Right lung (tissue), 5 donors: ENCODE data around the gene DCPS. TPM values are rescaled to one million over a fixed set of nuclear protein-coding genes. Genes with fewer than 3 reads are reported as not detected.
A peak's percentile ranks its signal among the peaks of the same experiment; 100 is the strongest.
"Not testable (repeated sequence)": the region's sequence is repeated elsewhere in the genome, so short reads cannot be mapped to it uniquely, and the experiment has no call there.

ENCODE experiments used
- DNase-seq, 2 donors: peaks; one replicate each; pipeline ENCODE4 v3.0.0-alpha.2; 2013
- polyA plus RNA-seq, 5 donors: library from polyadenylated mRNA; unstranded; fragments of 120-200 nt; gene quantifications; one replicate each; pipeline versions ENCODE4 v1.2.1 to v1.2.3, GENCODE V29; 2013; ENCODE audit warnings: inconsistent platforms in 1 of 5, low replicate concordance in 1 of 5; ENCODE audit not compliant: insufficient read length in 5 of 5, insufficient read depth in 1 of 5

The DCPS gene
- polyA plus RNA-seq, 5 donors = 19.5 to 24.9 (median 21.4) TPM

GRCh38 chr11:126282736-126283591, 20.9 kb upstream of the DCPS start, which contains the start of gene TIRAP:
TIRAP (plus strand) TSS chr11:126283093; CDS start chr11:126290895, 7,802 bp downstream.
- DNase-seq = peak; percentile 54 to 66

DNA sequence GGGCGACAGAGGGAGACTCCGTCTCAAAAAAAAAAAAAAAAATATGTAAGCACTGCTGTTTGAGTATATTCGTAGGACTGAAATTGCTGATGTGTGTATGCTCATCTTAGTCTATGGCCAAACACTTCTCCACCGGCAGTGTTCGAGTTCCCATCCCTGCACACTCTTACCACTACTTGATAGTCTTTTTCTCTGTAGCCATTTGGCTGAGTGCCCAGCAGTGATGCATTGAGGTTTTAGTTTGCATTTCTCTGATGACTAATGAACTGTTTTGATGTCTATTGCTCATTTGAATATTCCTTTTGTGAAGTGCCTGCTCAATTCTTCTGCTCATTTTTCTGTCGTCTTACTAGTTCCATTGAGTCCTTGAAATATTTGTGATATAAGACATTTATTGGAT, 19.0 kb upstream of the DCPS start:
- DNase-seq = no peak

DNA sequence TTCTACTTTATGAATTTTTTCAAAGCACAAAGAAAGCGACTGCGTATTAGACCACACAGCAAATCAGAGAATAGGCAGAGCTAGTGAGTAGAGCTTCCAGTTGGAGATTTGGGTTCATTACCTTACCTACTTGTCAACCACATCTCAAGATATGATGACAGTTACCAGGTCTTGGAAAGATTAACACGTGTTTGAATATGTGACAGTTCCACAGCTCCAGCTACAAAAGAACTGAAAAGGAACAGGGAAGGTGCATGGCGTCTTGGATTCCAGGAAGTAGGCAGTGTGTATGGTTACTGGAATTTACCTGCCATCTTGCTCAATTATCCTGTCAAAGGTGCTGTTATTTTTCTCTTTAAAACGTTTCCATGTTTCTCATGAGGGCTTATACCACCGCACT, 15.6 kb upstream of the DCPS start:
- no peak for DNase-seq

- DNase-seq = no peak
These were observed 13.0 kb upstream of the DCPS start for GRCh38 chr11:126290887-126291286.

DNA sequence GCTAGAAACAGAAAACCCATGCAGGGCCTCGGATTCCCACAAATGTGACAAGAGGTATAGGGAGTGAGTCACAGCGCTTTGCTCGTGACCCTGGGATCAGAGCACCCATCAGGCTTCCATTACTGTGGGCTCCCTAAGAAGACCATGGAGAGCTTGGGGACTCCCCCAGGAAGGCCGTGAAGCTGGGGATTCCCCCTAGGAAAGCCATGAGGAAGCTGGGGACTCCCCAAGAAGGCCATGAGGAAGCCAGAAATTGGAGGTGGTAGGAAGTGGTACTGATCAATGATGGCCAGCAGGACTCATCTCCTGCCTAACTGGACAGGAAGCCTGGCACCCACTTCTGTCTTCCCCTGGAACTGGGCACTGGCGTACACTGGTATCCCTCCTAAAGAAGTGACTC, 10.1 kb upstream of the DCPS start:
- no peak for DNase-seq

DNA sequence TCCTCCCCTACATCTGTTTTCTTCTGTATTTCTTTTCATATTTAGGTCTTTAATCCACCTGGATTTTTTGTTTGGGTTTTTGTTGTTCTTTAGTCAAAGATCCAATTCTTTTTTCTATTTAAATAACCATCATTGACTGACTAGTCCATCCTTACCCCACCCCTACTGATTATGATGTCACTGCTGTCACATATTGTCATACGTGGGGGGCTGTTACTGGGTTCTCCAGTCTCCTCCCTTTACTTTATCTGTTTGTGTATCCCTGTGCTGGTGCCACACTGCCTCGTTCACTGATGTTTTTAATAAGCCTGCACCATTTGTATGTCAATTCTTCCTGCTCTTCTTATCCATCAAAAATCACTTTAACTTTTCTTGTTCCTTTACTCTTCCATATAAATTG, 6.9 kb upstream of the DCPS start:
- DNase-seq = no peak

DNA sequence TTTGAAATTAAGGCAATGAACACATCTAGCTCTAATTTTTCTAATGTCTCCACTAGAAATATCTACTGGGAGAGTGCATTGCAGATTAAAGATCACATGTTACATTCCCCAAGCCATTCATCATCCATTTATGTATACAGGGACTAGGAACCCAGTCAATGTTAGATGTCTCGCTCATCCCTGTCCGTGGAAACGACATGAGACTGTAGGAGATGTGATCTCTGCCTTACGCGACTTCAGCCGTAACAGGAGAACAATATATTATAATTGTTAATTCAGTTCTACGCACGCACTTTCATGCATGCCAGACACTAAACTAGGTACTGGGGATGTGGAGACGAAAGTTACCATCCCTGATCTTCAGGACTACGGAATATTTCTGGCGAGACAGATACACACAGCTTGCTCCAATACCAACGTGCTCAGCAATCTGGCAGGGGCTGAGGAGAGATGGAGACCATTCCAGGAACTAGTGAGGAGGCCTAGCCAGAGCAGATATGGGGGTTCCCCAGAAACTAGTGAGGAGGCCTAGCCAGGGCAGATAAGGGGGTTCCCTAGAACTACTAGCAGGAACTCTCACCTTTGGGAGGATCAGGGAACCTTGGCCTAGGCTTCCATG, 706 bp downstream of the DCPS start:
- DNase-seq = no peak

- DNase-seq = no peak
These were observed 1.8 kb downstream of the DCPS start for GRCh38 chr11:126305699-126306098.

- DNase-seq = peak in 1 of 2 donors; percentile 23
These were observed 3.8 kb downstream of the DCPS start for GRCh38 chr11:126307706-126308105.

- no peak for DNase-seq
These were observed 4.4 kb downstream of the DCPS start for GRCh38 chr11:126308271-126308671.

- DNase-seq = not testable (repeated sequence)
These were observed 4.9 kb downstream of the DCPS start for GRCh38 chr11:126308771-126309170.

- DNase-seq = peak; percentile 73 to 80
These were observed 6.5 kb downstream of the DCPS start for GRCh38 chr11:126310200-126310991.

DNA sequence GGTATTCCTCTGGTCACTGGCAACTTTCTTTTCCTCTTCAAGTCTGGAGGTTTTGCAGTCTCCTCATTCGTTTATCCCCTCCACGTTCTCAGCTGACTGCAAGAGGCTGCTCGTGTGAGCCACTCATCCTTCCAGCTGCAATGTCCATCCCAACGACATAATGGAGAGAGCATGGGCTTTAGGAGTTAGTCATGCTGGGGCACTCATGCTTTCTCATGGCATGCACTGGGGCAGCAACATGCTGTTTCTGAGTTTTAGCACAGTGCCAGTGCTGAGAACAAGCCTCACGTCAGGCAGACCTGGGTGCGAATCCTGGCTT, 7.1 kb downstream of the DCPS start:
- DNase-seq = no peak

DNA sequence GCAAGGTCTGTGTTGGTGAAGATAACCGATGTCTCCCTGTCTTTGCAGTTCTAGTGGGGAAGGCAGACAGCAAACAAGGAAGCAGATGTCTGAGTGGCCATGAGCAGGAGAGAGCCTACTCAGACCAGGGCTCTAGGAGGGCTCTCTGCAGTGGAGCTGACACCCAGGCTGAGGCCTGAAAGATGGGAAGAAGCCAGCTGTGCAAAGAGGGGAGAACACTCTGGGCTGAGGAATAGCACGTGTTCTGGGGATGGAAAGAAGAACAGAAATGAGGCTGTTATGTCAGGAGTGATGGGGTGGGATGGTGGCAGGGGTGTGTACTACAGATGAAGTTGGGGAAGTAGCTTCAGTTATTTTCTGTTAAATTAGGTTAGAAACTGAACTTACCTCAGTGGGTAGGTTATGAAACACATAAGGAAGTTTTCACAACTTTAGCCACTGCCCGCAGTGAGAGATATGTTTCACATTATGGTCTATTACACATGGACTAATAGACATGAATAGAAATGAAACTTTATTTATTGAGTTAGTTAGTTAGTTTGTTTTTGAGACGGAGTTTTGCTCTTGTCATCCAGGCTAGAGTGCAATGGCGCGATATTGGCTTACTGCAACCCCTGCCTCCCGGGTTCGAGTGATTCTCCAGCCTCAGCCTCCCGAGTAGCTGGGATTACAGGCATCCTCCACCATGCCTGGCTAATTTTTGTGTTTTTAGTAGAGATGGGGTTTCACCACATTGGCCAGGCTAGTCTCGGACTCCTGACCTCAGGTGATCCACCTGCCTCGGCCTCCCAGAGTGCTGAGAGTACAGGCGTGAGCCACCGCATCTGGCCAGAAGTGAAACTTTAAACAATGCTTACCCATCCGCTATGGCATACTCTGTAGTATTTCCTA, 7.8 kb downstream of the DCPS start:
- DNase-seq = no peak

- no peak for DNase-seq
These were observed 9.1 kb downstream of the DCPS start for GRCh38 chr11:126312961-126313360.

GRCh38 chr11:126313826-126314225, 10.0 kb downstream of the DCPS start:
- no peak for DNase-seq

DNA sequence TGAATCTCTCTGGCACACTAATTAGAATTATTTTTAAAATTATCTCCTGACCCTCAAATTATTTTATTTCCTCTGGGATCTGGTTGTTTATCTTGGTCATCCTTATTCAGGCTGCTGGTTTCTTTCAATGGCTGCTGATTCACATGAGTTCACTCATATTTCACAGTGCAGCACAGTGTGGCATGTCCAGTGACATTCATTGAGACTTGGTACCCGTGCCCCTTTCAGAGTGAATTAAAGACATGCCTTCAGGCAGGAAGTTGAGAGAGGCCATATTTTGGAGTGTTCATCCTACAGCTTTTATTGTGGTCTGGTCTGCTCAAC, 13.5 kb downstream of the DCPS start:
- DNase-seq = no peak

DNA sequence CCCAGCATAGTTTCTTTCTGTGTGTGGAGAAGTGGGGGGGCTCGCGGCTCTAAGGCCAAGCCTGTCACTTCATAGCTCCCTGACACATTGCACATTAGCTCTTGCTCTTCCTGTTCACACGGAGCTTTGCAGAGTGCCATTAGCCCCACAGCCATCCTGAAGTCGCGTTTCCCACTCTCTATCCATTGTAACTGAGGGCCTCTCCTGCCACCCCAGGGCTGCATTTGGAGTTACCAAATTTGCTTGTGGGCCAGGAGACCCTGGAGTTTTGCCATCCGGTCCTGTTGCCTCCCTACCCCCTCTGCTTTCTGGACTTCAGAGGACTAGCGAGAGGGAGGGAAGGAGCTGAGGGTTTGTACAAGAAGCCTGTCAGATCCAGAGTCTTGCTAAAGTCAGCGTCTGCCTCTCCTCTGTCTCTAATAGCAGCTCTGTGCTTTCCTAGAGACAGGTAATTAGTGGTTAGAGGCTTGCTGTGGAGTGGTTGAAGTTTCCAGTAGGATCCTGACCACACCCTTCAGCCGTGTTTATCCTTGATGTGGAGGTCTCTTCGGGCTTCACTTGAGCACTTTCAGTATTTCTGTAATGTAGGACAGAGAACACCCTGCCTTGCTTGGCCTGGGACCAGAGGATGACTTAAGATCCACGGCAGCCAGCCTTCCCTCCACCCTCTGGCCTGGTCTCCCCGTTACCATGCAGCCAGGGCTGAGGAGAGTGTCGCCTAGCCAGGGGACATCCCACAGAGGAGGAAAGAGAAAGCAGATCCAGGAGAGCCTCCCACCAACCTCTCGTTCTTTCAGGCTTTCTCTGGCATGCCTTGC, 14.1 kb downstream of the DCPS start:
- DNase-seq = peak in 1 of 2 donors; percentile 71

GRCh38 chr11:126318574-126319373, 14.9 kb downstream of the DCPS start:
- DNase-seq = peak in 1 of 2 donors; percentile 64

DNA sequence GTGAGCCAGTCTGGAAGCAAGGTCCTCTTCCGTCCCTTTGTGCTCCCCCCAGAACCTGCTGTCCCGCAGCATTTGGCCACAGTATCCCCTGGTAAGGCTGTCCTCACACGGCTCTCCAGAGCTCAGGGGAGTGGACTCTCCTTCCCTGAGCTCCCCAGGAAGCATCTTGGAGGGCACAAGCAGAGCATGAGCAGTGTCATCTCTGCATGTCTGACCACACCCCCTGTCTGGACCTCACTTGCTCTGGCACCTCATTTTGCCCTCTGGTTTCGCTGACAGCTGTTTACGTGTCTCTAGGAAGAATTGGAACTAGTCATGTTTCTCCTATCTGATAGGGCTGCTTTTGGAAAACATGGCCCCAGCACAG, 15.5 kb downstream of the DCPS start:
- no peak for DNase-seq
